ENCODE data around the gene ST6GAL1. TPM values are rescaled to one million over a fixed set of nuclear protein-coding genes. Genes with fewer than 3 reads are reported as not detected.

ST6GAL1 gene
- total RNA-seq, 1 experiment from 2014 or later: 15.6 TPM

- no peak overlapping the region for H2AFZ ChIP-seq (ENCODE audit: low read depth, low read length, poor library complexity, severe bottlenecking)
- intact Hi-C loops (cut with micrococcal nuclease): no loop called here
- H3K4me2 ChIP-seq (ENCODE audit: low read length): no peak overlapping the region
- no peaks in the 10 kb centered on the region for H3K27me3 ChIP-seq (ENCODE audit: insufficient read depth, low read length)
- H3K9me3 ChIP-seq (ENCODE audit: control insufficient read depth in 1 of 2, insufficient read depth in 1 of 2, low read depth in 1 of 2, low read length in 2 of 2): no peaks in the 10 kb centered on the region
- no peak overlapping the region for H3K9ac ChIP-seq (ENCODE audit: low read length)
- no peaks in the 10 kb centered on the region for H3K36me3 ChIP-seq (ENCODE audit: control insufficient read depth in 1 of 2, insufficient read depth in 2 of 2, low read length in 2 of 2)
- H3K9me2 ChIP-seq (ENCODE audit: insufficient read depth): no peaks in the 10 kb centered on the region
- no peak overlapping the region for H3K4me3 ChIP-seq (replicated peaks in 1 of 2; ENCODE audit: low read depth in 1 of 2, low read length in 2 of 2)
- ChIA-PET POLR2A (no interaction called here), RAD21 (ENCODE audit: low non-redundant PET in 1 of 2, low total read pairs in 2 of 2, uncharacterized antibody in 2 of 2, unreplicated experiment in 2 of 2) (no interaction called here), CTCF (no interaction called here)
- no peak overlapping the region for H3K27ac ChIP-seq (ENCODE audit: low read depth, low read length)
- H4K20me1 ChIP-seq (ENCODE audit: insufficient read depth): no peaks in the 10 kb centered on the region
- DNase-seq (ENCODE audit: low read depth, low spot score) (no peak), ATAC-seq (no peak)
- no TSS peak for BruUV-seq (replicated peaks)
- no peaks in the 10 kb centered on the region for H3K4me1 ChIP-seq (ENCODE audit: control insufficient read depth in 1 of 2, insufficient read depth in 2 of 2, low read length in 2 of 2)
- TF ChIP-seq JUND (IDR thresholded peaks at IDR 0.05) (no peak), ZBTB33 (IDR thresholded peaks at IDR 0.05; ENCODE audit: extremely low read depth, insufficient replicate concordance, low read length) (no peak), YY1 (IDR thresholded peaks at IDR 0.05; ENCODE audit: extremely low read depth, insufficient replicate concordance, low read depth, low read length) (no peak), POLR2AphosphoS5 (IDR thresholded peaks at IDR 0.05; ENCODE audit: low read depth, low read length) (no peak), MAX (IDR thresholded peaks at IDR 0.05) (no peak), EZH2 (IDR thresholded peaks at IDR 0.05) (no peak), FOSL1 (IDR thresholded peaks at IDR 0.05; ENCODE audit: low read depth) (no peak), TCF7L2 (IDR thresholded peaks at IDR 0.05; ENCODE audit: borderline replicate concordance, extremely low read depth, insufficient read depth, insufficient read length) (no peak), ATF3 (IDR thresholded peaks at IDR 0.05) (no peak), CBX3 (IDR thresholded peaks at IDR 0.05; ENCODE audit: low read depth) (no peak), ELF1 (IDR thresholded peaks at IDR 0.05; ENCODE audit: borderline replicate concordance, low read depth) (no peak), CEBPB (IDR thresholded peaks at IDR 0.05; ENCODE audit: low read depth) (no peak)
- H3K79me2 ChIP-seq (ENCODE audit: insufficient read depth, low read length): no peaks in the 10 kb centered on the region
Measured at GRCh38 chr3:187073581-187074098, 143.3 kb downstream of the ST6GAL1 start.

Measured in HCT116 (cell line).